Adrenal gland (tissue), 12 donors: ENCODE measurements around the gene RSAD2. TPM values are rescaled to one million over a fixed set of nuclear protein-coding genes. Genes with fewer than 3 reads are reported as not detected.

ENCODE experiments used
- DNase-seq, 7 donors: peaks; one replicate each; pipeline ENCODE4 v3.0.0-alpha.2; 2019 to 2020
- H3K27ac ChIP-seq, 5 donors: fragments of 200-600 bp; sonication (generic) in 4 of 5; 1 replicate in 3 of 5; 2 replicates in 2 of 5; pipeline versions ENCODE4 v1.5.1 to v1.8.0; 2016 to 2020; ENCODE audit warnings: mild to moderate bottlenecking in 1 of 5
- H3K27me3 ChIP-seq: fragments of 200-600 bp; 2 replicates; pipeline ENCODE4 v1.8.0; 2021
- H3K36me3 ChIP-seq, 2 donors: fragments of 200-600 bp; replicated peaks in 1 of 2; 1 replicate in 1 of 2; 2 replicates in 1 of 2; pipeline versions ENCODE4 v1.5.1 to v1.8.0; 2018 to 2022
- H3K4me1 ChIP-seq, 2 donors: fragments of 200-600 bp; replicated peaks in 1 of 2; 1 replicate in 1 of 2; 2 replicates in 1 of 2; pipeline versions ENCODE4 v1.5.1 to v1.8.0; 2018 to 2021
- H3K4me3 ChIP-seq, 4 donors: fragments of 200-600 bp; sonication (generic) in 3 of 4; one replicate each; pipeline ENCODE4 v1.5.1; 2016 to 2018
- H3K9me3 ChIP-seq, 3 donors: fragments of 200-600 bp; sonication (generic) in 1 of 3; replicated peaks in 1 of 3; 1 replicate in 2 of 3; 2 replicates in 1 of 3; pipeline versions ENCODE4 v1.5.1 to v1.8.0; 2016 to 2021
- CTCF ChIP-seq, 6 experiments: fragments of 450-650 bp in 4 of 6; fragments of 200-600 bp in 2 of 6; sonication (generic) in 1 of 6; IDR thresholded peaks; 1 replicate in 5 of 6; 2 replicates in 1 of 6; pipeline versions ENCODE4 v1.5.1 to v1.8.0; 2016 to 2021; ENCODE audit warnings: antibody characterized with exemption in 6 of 6, mild to moderate bottlenecking in 2 of 6, moderate library complexity in 1 of 6
- POLR2A ChIP-seq, 2 donors: fragments of 450-650 bp; IDR thresholded peaks; one replicate each; pipeline ENCODE4 v1.6.1; 2017; ENCODE audit warnings: antibody characterized with exemption in 2 of 2, mild to moderate bottlenecking in 2 of 2, moderate library complexity in 1 of 2
- WGBS, 4 donors: extraction: QIAGEN DNeasy Blood & Tissue Kit in 2 of 4; methylation state at CpG; one replicate each; pipeline versions ENCODE4 v1.1.5 to v1.1.7; 2013 to 2017; 5-methylcytosine and 5-hydroxymethylcytosine counted together
- intact Hi-C, 2 donors: fragments of 100-400 bp; cut with DNase I; formaldehyde crosslinking; loops; one replicate each; pipeline versions ENCODE4 v1.14.1 to v1.15.0; 2022 to 2023
- polyA plus RNA-seq, 3 donors: library from polyadenylated mRNA; stranded (reverse); fragments of 200-250 nt in 2 of 3; fragments of 350-450 nt in 1 of 3; fragmentation: Illumina TruSeq in 1 of 3; extraction: RNeasy Lipid Tissue Mini Kit (QIAGEN cat#74804) in 1 of 3; gene quantifications; one replicate each; pipeline ENCODE4 v1.2.3, GENCODE V29; 2013 to 2014
- total RNA-seq, 9 donors: library from RNA; depleted of rRNA in 4 of 9; stranded (reverse); fragments of >200 nt in 4 of 9; fragments of 120-200 nt in 1 of 9; fragmentation: NEBNext Ultra II Directional in 1 of 9; extraction: Animal tissue kit (Norgen Biotek cat#: 25700) in 1 of 9; gene quantifications; one replicate each; pipeline versions ENCODE4 v1.1.0 to v1.2.4, GENCODE V29; 2013 to 2023
- donor health status: healthy with polysubstance abuse.
- donor health status: Bipolar disorder and iron deficiency.
- donor health status: DM: yes; HTN: yes; CAD: no.
- donor health status: DM: no; HTN: no; CAD: no.
- donor health status: DM: no; HTN: no; CAD: no.
- donor health status: DM: yes; HTN: yes; CAD: no.

Gene RSAD2
- total and polyA plus RNA-seq, 12 donors = 1.2 to 11.5 (median 4.1) TPM

GRCh38 chr2:6881516-6881915 is 3.9 kb downstream of the RSAD2 start:
- Histone ChIP-seq H3K9me3 (no peaks in the 10 kb centered on the region), H3K4me3 (no peak overlapping the region), H3K27me3 (no peaks in the 10 kb centered on the region), H3K27ac (no peak overlapping the region), H3K36me3 (no peaks in the 10 kb centered on the region), H3K4me1 (peaks cover 0 to 24% of the 10 kb centered on the region in 2 donors)
- WGBS, 4 donors = 90 to 96% (median 92%) methylated on average over 5 of the region's 5 CpGs
- intact Hi-C loops = no loop called here
- DNase-seq = no peak
- TF ChIP-seq POLR2A (IDR thresholded peaks at IDR 0.05) (no peak), CTCF (IDR thresholded peaks at IDR 0.05) (no peak)

GRCh38 chr2:6883448-6884122 is 6.0 kb downstream of the RSAD2 start:
- no peaks in the 10 kb centered on the region for H3K27me3 ChIP-seq
- no peak overlapping the region for H3K4me3 ChIP-seq
- no peak overlapping the region for H3K27ac ChIP-seq
- no peaks in the 10 kb centered on the region for H3K9me3 ChIP-seq
- intact Hi-C loops = no loop called here
- H3K4me1 ChIP-seq = peaks cover 0 to 6% of the 10 kb centered on the region in 2 donors
- DNase-seq = no peak
- 75 to 83% (median 79%) methylated on average over 7 of the region's 7 CpGs for WGBS, 4 donors
- no peaks in the 10 kb centered on the region for H3K36me3 ChIP-seq
- TF ChIP-seq POLR2A (IDR thresholded peaks at IDR 0.05) (no peak), CTCF (IDR thresholded peaks at IDR 0.05) (no peak)

- no peak for DNase-seq
- intact Hi-C loops = no loop called here
- TF ChIP-seq CTCF (IDR thresholded peaks at IDR 0.05) (no peak), POLR2A (IDR thresholded peaks at IDR 0.05) (no peak)
- no peak overlapping the region for H3K4me3 ChIP-seq
- no peaks in the 10 kb centered on the region for H3K9me3 ChIP-seq
- no peaks in the 10 kb centered on the region for H3K36me3 ChIP-seq
- H3K27ac ChIP-seq = no peak overlapping the region
- no peaks in the 10 kb centered on the region for H3K27me3 ChIP-seq
- WGBS, 4 donors = 85 to 88% (median 86%) methylated on average over 2 of the region's 2 CpGs
- H3K4me1 ChIP-seq = no peaks in the 10 kb centered on the region
These were observed 8.0 kb downstream of the RSAD2 start for GRCh38 chr2:6885551-6885950.

- Histone ChIP-seq H3K27ac (no peak overlapping the region), H3K9me3 (no peaks in the 10 kb centered on the region), H3K4me1 (no peaks in the 10 kb centered on the region), H3K27me3 (no peaks in the 10 kb centered on the region), H3K4me3 (no peak overlapping the region), H3K36me3 (no peaks in the 10 kb centered on the region)
- no peak for DNase-seq
- no peak for TF ChIP-seq CTCF (IDR thresholded peaks at IDR 0.05)
- no peak for TF ChIP-seq POLR2A (IDR thresholded peaks at IDR 0.05)
- WGBS, 4 donors = 93 to 96% (median 93%) methylated on average over 3 of the region's 3 CpGs
- intact Hi-C loops = no loop called here
These were observed 8.4 kb downstream of the RSAD2 start for GRCh38 chr2:6885968-6886367.
